Lower leg skin (tissue), 4 donors: ENCODE results near the gene FDXR. TPM values are rescaled to one million over a fixed set of nuclear protein-coding genes. Genes with fewer than 3 reads are reported as not detected.
"Not testable (repeated sequence)": the region's sequence is repeated elsewhere in the genome, so short reads cannot be mapped to it uniquely, and the experiment has no call there.

Experiments
- DNase-seq, 2 donors: peaks; one replicate each; pipeline ENCODE4 v3.0.0-alpha.2; 2019; ENCODE audit warnings: low spot score in 2 of 2
- H3K4me3 ChIP-seq: fragments of 200-600 bp; sonication (generic); 2 replicates; pipeline ENCODE4 v1.5.1; 2017; ENCODE audit warnings: mild to moderate bottlenecking, low read depth; ENCODE audit not compliant: poor library complexity, severe bottlenecking
- CTCF ChIP-seq, 3 donors: fragments of 450-650 bp; IDR thresholded peaks; one replicate each; pipeline ENCODE4 v1.5.1; 2016; ENCODE audit warnings: antibody characterized with exemption in 3 of 3, mild to moderate bottlenecking in 3 of 3, moderate library complexity in 2 of 3
- POLR2A ChIP-seq, 2 donors: fragments of 450-650 bp; IDR thresholded peaks; one replicate each; pipeline ENCODE4 v1.6.1; 2016 to 2017; ENCODE audit warnings: antibody characterized with exemption in 2 of 2, mild to moderate bottlenecking in 1 of 2, moderate library complexity in 1 of 2
- WGBS, 2 donors: methylation state at CpG; one replicate each; pipeline ENCODE4 v1.1.5; 2018; 5-methylcytosine and 5-hydroxymethylcytosine counted together
- intact Hi-C: fragments of 100-400 bp; cut with DNase I; formaldehyde crosslinking; loops from one replicate; pipeline ENCODE4 v1.15.0; 2023; ENCODE audit warnings: low total_unique reads
- total RNA-seq, 4 donors: library from RNA; depleted of rRNA; stranded (reverse); fragments of >200 nt; gene quantifications; one replicate each; pipeline ENCODE4 v1.1.0, GENCODE V29; 2016

The FDXR gene
- total RNA-seq, 4 donors from 2014 or later: 21.9 to 28.0 (median 24.6) TPM

GRCh38 chr17:74873037-74873873, 461 bp upstream of the FDXR start:
- WGBS, 2 donors: 0% methylated on average over 34 to 46 of the region's 55 CpGs
- peak overlapping the region; percentile 28 for H3K4me3 ChIP-seq
- intact Hi-C loops: no loop called here
- TF ChIP-seq CTCF (IDR thresholded peaks at IDR 0.05) (no peak), POLR2A (IDR thresholded peaks at IDR 0.05) (peak in 1 of 2 donors; percentile 91)
- DNase-seq: peak; percentile 100

GRCh38 chr17:74871356-74872076, 1.3 kb downstream of the FDXR start:
- 77 to 82% methylated on average over 11 of the region's 11 CpGs for WGBS, 2 donors
- DNase-seq: no peak
- intact Hi-C loops: no loop called here
- no peak overlapping the region for H3K4me3 ChIP-seq
- TF ChIP-seq CTCF (IDR thresholded peaks at IDR 0.05) (no peak), POLR2A (IDR thresholded peaks at IDR 0.05) (no peak)

GRCh38 chr17:74870512-74870911, 2.3 kb downstream of the FDXR start:
- WGBS, 2 donors: 77 to 90% methylated on average over 3 of the region's 3 CpGs
- TF ChIP-seq CTCF (IDR thresholded peaks at IDR 0.05) (no peak), POLR2A (IDR thresholded peaks at IDR 0.05) (no peak)
- DNase-seq: no peak
- intact Hi-C loops: no loop called here
- no peak overlapping the region for H3K4me3 ChIP-seq

- H3K4me3 ChIP-seq, DNase-seq, intact Hi-C loops: not testable (repeated sequence)
- 96 to 99% methylated on average over 9 of the region's 9 CpGs for WGBS, 2 donors
Observed at GRCh38 chr17:74870028-74870427, 2.8 kb downstream of the FDXR start.

- WGBS, 2 donors: 91 to 94% methylated on average over 6 of the region's 6 CpGs
- no peak for DNase-seq
- intact Hi-C loops: loop anchor here (10.0 kb wide), 1 partner anchor 124 kb away; the partner anchor contains the start of gene NHERF1
- no peak overlapping the region for H3K4me3 ChIP-seq
- no peak for TF ChIP-seq POLR2A (IDR thresholded peaks at IDR 0.05)
- no peak for TF ChIP-seq CTCF (IDR thresholded peaks at IDR 0.05)
Observed at GRCh38 chr17:74868908-74869255, 3.9 kb downstream of the FDXR start.

- TF ChIP-seq POLR2A (IDR thresholded peaks at IDR 0.05) (no peak), CTCF (IDR thresholded peaks at IDR 0.05) (no peak)
- no peak overlapping the region for H3K4me3 ChIP-seq
- DNase-seq: no peak
- intact Hi-C loops: loop anchor here (10.0 kb wide), 1 partner anchor 124 kb away; the partner anchor contains the start of gene NHERF1
- WGBS, 2 donors: 81 to 86% methylated on average over 12 of the region's 12 CpGs
Observed at GRCh38 chr17:74868251-74868907, 4.4 kb downstream of the FDXR start.
